Islet precursor cell (in vitro differentiated cells): ENCODE measurements around the gene RGS4.
"Not testable (repeated sequence)": the region's sequence is repeated elsewhere in the genome, so short reads cannot be mapped to it uniquely, and the experiment has no call there.

Source experiments
- DNase-seq: peaks from one replicate; pipeline ENCODE4 v3.0.0-alpha.2; 2018

The RGS4 gene

DNA sequence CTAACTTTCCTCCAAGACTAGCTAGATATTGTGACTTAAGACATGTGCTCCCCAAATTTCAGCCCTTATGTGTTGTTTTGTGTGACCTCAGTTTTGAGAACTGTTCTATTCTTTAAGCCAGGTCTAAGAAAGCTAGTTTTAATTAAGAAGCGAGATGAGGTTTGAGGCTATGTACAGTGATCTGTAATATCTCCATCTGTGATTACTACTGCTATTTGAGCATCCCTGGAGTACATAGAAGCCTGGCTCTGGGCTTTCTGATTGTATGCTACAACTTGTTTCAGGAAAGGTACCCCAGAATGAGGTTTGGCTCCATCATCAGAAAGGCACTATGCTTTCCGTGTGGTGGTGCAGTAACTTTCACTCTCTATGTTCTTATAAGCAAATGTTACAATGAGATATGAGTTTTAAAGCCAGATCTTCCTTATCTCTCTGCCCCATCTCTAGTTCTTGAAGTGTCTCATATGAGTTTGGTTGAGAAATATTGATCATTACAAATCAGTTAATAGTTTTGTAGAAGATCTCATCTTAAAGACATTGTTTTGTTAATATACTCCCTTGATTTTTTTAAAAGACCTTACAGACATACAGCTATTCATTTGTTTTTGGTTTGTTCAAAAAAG lies 605 bp downstream of the RGS4 start:
- no peak for DNase-seq

DNA sequence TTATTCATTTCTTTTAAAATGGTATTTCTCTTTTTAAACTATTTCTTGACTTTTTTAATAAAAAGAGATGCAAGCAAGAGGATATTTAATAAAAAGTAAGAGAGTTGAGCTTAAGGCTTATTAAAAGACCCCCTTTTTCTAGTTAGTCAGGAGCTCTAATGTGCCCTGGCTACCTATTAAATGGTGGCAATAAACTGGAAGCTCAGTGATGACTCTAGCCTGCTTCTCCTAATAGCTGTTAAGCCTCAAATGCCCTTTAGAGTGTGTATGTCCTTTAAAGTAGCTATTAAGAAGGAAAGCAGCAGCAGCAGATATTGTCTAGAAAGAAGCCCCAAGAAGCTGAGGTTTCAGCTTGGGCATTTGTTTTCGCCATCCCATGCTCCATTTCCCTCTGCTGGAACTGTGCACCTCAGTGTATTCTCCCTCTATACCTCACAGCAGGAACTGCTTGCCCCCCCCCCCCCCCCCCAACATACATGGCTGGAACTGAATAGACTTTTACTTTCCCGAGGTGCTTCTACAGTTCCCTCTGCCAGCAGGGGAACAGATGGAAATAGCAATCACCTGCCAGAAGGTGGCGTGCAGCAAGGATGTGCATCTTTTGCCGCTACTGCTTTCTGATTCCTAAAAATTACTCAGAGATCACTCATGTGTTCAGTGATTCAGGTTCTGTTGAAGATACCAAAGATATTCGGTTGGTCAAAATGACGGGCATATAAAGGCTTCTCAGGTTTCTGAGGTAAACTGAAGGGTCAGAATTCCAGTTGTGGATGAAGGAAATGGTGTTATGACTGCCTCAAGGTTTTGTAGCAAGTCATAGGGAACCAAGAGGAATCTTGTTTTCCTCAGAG lies 2.5 kb downstream of the RGS4 start:
- peak; percentile 87 for DNase-seq

DNA sequence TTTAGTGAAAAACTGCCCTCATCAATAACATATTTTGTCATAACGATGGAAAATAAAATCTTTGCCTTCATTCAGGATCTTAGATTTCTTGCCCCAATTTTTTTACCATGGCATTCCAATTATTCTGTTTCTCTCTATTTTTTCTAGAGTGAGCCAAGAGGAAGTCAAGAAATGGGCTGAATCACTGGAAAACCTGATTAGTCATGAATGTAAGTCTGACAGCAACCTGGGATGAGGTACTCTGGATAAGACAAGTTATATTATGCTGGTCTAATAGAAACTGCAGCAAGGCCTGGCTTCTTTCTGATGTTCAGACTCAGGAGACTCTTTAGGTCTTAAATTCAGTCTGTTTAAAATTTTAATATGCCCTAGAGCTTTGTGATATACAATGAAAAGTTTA lies 3.5 kb downstream of the RGS4 start:
- no peak for DNase-seq

DNA sequence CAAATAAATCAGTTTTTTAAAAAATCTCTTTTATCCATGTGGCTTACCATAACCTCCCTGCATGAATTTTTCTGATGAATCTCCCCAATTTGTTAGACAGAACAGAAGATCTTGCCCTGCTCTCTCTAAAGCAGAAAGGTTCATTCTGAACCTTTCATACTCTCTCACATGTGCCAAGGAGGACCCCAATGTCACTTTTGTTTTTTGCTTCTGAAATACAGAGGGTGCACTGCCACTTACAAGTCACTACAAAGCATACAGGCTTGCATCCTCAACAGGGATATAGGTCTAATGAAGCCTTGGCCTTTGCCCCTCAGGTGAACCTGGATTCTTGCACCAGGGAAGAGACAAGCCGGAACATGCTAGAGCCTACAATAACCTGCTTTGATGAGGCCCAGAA lies 4.8 kb downstream of the RGS4 start:
- no peak for DNase-seq

DNA sequence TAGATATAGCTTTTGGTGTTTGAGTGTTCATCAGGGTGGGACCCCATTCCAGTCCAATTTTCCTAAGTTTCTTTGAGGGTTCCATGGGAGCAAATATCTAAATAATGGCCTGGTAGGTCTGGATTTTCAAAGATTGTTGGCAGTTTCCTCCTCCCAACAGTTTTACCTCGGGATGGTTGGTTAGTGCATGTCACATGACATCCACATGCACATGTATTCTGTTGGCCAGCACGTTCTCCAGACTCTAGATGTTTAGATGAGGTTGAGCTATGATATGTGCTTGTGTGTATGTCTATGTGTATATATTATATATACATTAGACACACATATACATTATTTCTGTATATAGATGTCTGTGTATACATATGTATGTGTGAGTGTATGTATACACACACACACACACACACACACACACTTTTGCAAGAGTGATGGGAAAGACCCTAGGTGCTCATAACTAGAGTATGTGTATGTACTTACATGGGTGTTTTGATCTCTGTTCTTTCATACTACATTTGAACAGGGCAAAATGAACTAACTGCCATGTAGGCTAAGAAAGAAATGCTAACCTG lies 5.6 kb downstream of the RGS4 start:
- no peak for DNase-seq

DNA sequence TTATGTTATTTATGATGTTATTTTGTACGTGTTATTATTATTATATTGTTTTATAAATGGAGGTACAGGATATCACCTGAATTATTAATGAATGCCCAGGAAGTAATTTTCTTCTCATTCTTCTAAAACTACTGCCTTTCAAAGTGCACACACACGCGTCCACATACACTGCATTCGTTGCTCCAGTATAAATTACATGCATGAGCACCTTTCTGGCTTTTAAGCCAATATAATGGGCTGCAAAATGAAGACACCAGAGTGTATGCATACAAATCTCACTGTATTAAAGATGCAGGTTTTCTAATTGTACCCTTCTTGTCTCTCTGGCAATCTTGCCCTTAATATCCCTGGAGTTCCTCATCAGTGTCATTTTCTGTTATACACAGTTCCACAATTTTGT lies 6.9 kb downstream of the RGS4 start:
- no peak for DNase-seq

DNA sequence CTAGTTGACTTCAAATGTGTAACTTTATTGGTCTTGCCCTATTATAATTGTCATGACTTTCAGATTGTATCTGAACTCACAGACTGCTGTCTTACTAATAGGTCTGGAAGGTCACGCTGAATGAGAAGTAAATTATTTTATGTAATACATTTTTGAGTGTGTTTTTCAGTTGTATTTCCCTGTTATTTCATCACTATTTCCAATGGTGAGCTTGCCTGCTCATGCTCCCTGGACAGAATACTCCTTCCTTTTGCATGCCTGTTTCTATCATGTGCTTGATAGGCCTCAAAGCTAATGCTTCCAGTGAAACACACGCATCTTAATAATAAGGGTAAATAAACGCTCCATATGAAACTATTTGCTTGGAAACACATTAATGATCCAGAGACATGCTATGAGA lies 7.3 kb downstream of the RGS4 start:
- DNase-seq: no peak

DNA sequence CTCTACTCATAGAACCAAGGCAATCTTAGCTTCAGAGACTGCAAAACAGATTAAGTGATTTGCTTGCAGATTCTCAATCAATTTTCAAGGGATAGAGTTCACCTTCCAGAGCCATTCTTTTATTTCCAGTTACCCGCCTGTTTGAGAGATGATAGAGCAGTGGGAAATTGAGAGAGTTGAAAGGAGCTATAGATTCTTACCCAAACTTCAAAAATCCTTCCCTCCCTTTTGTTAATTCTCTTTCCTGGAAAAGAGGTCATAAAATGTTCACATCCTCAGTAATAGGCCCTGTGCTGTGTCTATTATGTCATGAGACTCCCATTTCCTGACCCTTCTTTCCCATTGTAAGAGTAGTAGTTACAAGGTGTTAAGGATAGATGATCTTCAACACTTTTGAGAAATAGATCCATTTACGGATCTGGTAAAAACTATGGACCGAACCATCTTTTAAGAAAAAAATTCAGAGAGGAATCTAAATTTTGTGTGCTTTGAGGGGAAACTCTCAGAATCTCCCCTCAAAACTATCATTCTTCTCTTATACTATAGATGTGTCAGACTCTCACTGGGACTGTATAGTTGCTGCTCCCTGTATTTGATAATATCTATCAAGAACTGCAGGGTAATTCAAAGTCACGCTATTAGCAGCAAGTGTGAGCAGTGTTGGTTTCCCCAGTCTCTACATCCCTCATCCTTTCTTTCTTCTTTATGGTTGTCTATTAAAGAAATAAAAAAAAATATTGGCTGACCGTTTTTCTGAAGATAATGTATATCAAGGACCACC lies 8.0 kb downstream of the RGS4 start:
- DNase-seq: no peak

DNA sequence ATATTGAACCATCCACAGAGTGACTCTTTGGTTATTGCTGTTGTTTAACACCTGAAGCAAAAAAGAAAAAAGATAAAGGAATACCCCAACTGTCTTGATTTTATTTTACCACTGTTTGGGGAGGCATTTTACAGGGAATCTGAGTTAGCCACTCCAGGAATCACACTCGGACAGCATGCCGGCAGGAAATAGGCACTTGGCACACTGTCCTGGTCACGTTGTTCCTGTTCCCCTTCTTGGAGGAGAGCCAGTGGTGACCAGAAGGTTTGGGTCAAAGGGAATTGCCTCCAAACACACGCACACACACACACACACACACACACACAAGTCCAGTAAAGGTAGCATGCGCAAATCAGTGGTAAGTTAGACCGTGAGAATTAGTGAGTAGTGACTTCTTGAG lies 13.8 kb downstream of the RGS4 start:
- no peak for DNase-seq

DNA sequence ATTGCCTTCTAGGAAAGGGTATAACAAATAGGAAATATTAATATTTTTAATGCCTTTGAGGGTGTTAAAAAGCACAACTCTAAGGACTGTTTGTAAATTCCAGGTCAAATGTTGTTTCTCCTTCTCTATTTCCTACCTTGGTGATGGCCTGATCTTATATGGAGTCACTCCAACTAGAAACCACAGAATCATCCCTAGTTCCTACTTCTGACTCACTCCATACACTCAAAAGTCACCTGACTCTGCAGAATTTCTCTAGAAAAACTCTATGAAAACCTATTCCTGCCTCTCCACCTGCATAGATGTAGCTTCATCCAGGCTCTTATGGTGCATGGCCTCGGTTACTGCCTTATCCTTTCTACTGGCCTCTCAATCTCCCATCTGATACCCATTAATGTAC lies 14.5 kb downstream of the RGS4 start:
- DNase-seq: no peak

DNA sequence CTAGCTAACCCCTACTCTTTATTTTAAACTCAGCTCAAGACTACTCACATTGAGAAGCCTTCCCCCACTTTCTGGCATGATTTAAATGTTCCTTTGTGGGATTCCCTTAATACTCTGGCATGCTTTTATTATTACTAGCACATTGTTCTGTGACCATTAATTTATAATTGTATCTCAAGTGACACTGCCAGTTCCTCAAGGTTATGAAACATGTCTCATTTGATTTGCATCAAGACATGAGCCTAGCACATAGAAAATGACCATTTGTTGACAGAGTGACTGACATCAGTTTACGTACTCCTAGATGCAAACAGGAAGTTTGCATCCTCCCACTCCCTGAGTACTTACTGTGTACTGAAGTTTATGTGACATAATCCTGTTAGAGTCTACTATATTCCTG lies 15.2 kb downstream of the RGS4 start:
- DNase-seq: no peak

DNA sequence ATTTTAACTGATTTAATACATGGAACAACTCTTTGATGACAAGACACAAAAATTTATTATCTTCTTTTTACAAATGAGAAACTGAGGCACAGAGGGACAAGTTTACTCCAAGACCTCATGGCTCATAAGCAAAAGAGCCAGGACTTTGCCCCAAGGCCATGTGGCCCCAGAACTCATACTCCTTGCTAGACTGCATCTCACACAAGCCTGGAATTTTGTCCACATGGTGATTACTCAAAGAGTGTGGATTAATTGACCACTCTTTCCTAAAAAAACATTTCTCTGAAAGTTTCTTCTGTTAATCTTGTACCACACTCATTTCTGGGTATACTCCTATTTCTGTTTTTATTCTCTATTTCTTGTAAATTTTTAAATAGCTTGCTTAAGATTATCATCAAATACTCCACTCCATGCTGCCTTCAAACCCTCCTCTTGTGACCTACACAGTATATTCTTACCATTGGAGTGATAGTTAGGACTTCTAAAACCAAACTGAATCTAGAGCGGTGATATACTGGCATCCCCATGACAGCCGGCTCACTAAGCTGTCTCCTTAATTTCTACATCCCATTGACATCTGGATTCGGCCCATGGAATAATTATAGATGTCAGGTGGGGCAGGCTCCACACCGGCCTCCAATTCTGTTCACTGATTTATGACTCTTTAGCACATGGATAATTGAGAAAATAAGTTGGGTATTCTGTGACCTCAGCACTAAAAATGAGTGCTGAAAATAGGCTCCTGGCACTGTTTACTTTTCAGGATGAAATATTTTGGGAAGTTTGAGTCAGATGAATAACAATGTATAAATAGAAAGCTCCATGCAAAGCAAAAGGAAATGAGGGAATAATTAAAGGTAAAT lies 16.1 kb downstream of the RGS4 start:
- DNase-seq: no peak

DNA sequence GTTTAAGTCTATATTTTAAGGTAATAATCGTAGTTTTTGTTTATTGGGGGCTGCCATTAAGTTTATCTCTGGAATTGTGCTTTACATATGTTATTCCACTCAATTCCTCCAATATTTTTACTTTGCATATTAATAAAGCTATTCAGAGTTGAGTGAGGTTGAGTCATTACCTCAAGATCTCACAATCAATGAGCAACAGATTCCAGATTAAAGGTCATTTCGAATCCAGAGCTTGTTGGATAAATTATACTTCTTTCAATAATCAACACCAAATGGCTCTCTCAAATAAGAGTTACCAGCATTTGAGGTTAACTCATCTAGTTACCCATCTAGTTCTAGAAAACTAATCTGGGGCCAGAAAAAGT lies 16.7 kb downstream of the RGS4 start:
- no peak for DNase-seq

DNA sequence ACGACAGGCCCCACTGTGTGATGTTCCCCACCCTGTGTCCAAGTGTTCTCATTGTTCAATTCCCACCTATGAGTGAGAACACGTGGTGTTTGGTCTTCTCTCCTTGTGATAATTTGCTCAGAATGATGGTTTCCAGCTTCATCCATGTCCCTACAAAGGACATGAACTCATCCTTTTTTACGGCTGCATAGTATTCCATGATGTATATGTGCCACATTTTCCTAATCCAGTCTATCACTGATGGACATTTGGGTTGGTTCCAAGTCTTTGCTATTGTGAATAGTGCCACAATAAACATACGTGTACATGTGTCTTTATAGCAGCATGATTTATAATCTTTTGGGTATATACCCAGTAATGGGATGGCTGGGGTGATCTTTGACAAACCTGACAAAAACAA lies 20.0 kb downstream of the RGS4 start:
- not testable (repeated sequence) for DNase-seq

DNA sequence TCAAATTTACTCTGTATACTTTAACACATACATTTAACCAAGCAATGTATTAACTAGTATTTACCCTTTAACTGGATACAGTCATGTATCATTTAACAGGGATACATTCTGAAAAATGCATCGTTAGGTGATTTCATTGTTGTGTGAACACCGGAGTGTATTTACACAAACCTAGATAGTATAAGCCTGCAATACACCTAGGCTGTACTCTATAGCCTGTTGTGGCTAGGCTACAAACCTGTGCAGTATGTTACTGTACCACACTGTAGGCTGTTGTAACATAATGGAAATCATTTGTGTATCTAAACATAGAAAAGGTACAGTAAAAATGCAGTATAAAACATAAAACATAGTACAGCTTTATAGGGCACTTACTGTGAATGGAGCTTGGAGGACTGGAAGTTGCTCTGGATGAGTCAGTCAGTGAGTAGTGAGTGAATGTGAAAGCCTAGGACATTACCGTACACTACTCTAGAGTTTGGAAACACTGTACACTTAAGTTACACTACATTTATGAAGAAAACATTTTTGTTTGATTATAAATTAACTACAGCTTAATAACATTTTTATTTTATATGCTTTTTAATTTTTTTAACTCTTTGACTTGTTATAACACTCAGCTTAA lies 21.3 kb downstream of the RGS4 start:
- no peak for DNase-seq

DNA sequence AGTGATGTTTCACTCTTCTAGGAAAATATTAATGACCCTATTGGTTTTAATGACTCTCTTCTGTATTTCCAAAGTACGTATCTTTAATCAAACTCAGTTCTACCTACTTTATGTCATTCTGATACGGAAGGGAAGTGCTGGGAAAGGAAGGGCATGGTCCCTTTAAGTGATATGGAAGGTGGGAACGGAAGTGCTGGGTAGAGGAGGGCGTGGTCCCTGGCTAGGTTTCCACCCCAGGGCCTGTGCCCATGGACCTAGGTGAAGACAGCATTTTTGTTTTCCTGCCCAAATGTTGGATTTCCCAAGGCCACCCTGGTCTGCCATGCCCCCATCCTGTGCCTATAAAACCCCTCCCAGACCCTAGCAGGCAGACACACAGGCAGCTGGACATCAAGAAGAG lies 24.0 kb downstream of the RGS4 start:
- DNase-seq: no peak

DNA sequence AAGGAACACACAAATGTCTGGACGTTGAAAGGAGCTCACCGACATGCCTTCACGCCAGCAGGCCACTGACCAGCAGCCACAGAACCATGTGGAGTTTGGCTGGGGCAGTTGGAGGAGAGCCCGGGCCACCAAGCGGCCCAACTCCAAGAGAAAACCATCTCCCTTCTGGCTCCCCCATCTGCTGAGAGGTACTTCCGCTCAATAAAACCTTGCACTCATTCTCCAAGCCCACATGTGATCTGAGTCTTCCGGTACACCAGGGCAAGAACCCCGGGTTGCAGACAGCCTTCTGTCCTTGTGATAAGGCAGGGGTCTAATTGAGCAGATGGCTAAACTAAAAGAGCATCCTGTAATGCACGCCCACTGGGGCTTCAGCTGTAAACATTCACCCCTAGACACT lies 24.4 kb downstream of the RGS4 start:
- no peak for DNase-seq

DNA sequence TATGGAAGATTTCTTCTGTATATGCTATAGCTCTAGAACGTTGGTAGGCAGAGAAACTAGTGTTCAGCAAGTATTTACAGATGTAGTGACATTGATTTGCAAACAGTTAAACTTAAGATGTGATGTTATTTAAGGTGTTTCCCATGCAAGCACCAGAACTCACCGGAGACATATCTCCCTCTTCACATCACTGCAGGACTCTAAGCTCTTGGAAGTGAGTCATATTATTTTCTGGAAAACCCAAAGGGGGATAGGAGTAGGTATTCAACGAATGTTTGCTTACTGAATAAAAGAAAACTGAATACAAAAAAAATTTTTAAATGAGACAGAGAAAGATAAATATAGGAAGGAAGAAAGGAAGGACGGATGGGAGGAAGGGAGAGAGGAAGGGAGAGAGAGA lies 25.0 kb downstream of the RGS4 start:
- DNase-seq: no peak

DNA sequence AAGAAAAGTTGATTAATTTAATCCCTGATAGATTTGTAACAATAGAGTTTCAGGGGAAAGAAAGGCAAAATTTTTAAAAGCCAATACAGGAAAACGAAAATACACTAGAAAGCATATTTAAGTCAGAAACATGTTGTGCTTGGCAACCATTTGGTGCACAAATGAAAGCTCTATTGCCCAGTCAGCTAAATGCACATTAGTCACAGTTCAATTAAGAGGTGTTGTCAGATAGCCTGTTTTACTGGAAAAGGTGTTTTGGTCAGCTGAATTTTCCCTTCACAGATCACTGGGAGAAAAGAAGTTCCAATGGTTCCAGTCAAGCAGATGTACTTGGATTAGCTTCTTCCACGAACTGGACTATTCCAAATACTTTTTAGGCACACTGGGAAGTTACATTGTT lies 25.4 kb downstream of the RGS4 start:
- no peak for DNase-seq

DNA sequence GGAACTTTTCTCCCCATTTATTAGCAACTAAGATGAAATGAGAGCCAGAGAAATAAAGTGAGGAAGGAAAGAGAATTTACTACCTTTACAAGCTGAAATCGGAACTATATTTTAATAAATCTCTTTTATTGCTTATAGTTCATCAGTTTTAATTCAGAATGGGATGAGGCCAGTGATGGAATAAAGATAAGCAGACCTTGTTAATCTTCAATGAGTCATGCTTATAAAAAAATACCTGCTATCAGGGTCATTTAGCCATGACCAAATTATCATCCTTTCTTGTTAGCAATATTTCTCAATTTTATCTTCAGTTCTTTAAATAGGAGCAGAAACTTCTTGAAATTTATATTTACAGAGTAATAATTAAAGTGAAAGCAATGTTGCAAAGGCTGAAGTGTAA lies 26.1 kb downstream of the RGS4 start:
- DNase-seq: no peak

DNA sequence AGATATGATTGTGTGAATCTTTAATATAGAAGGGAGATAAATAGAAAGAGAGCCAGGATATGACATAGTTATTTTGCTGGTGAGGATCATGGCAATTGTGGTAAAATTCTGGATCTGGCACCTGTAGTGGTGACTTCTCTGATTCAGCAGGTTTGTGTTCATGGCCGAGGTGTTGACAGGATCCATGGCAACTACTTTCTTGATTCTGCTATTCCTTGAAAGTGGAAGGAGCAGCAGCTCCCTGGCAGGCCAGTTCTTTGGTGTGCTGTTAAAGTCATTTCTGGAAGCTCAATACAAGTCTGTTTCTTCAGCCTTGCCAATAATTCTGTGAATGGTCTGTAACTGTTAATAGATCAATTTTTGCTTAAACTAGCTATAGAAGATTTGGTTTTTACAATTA lies 33.4 kb downstream of the RGS4 start:
- no peak for DNase-seq

DNA sequence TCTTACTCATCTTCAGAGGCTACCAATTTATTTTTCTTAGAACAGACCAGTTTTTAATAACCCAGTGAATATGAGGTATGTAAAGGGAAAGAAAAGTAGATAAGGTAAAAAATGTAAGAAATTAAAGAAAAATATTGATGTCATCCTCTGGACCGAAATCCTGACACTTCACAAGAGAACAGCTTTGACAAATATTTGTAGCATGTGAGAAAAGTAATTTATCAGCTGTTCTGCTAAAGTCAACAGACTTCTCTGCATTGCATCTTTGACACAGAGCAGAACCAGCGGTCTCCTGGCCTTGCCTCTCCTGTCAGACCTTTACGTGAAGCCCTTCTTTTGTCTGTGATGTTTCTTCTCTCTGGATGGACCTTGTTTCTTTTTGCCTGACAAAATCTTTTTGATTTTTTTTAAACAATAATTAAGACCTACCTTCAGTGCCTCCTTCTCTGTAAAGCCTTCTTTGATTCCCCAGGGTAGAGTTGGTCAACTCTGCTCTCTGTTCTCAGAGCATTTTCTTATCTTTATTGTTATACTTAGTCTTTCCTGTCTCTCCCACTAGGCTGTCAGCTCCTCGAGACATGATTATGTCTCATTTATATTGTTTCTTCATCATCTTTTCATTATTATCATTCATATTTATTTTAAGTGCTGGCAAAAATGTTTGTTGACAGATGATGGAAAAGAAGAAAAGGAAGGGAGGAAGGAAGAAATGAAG lies 35.4 kb downstream of the RGS4 start:
- DNase-seq: no peak
